K562 (cell line): ENCODE data around the gene SUDS3.

Source experiments
- BRCA1 ChIP-seq, 2 experiments: fragments of 450-650 bp in 1 of 2; sonication (generic) in 1 of 2; formaldehyde crosslinking in 1 of 2; IDR thresholded peaks; 2 replicates each; pipeline versions ENCODE4 v1.5.0 to v1.6.1; 2017 to 2020; ENCODE audit warnings: mild to moderate bottlenecking in 1 of 2, missing genetic modification reagents in 1 of 2
- CBX5 ChIP-seq: IDR thresholded peaks from 2 replicates; pipeline ENCODE4 v1.6.1; 2014; ENCODE audit warnings: low read depth, borderline replicate concordance
- CC2D1A ChIP-seq: fragments of 450-650 bp; IDR thresholded peaks from 2 replicates; pipeline ENCODE4 v1.6.1; 2017; ENCODE audit warnings: mild to moderate bottlenecking
- CHD1 ChIP-seq: fragments of 200-600 bp; sonication (generic); IDR thresholded peaks from one replicate; pipeline ENCODE4 v1.6.1; 2012; ENCODE audit warnings: mild to moderate bottlenecking, moderate library complexity, low read length, inconsistent platforms
- CREB1 ChIP-seq, 2 experiments: sonication (generic) in 1 of 2; formaldehyde crosslinking in 1 of 2; IDR thresholded peaks; 2 replicates each; pipeline versions ENCODE4 v1.6.1 to v1.8.0; 2012 to 2022; ENCODE audit warnings: inconsistent platforms in 1 of 2, mild to moderate bottlenecking in 1 of 2, missing genetic modification reagents in 1 of 2, moderate library complexity in 1 of 2
- JUNB ChIP-seq: fragments of 450-650 bp; formaldehyde crosslinking; conservative IDR thresholded peaks from 2 replicates; pipeline ENCODE4 v1.4.0; 2020; ENCODE audit warnings: mild to moderate bottlenecking
- SIN3A ChIP-seq, 2 experiments: fragments of 150-350 bp in 1 of 2; IDR thresholded peaks; 2 replicates each; pipeline ENCODE4 v1.6.1; 2011 to 2016; ENCODE audit warnings: borderline replicate concordance in 2 of 2, low read depth in 2 of 2, low read length in 2 of 2, mild to moderate bottlenecking in 2 of 2, moderate library complexity in 2 of 2; ENCODE audit not compliant: control insufficient read depth in 1 of 2
- SMARCA5 ChIP-seq: fragments of 450-650 bp; IDR thresholded peaks from 2 replicates; pipeline ENCODE4 v1.6.1; 2016
- SP1 ChIP-seq: sonication (generic); formaldehyde crosslinking; IDR thresholded peaks from 2 replicates; pipeline ENCODE4 v1.8.1; 2022; ENCODE audit warnings: mild to moderate bottlenecking, missing genetic modification reagents
- TARDBP ChIP-seq: fragments of 450-650 bp; IDR thresholded peaks from 2 replicates; pipeline ENCODE4 v1.6.1; 2016
- TCF7L2 ChIP-seq: fragments of 150-350 bp; IDR thresholded peaks from 2 replicates; pipeline ENCODE4 v1.6.1; 2016; ENCODE audit warnings: low read depth, mild to moderate bottlenecking, low read length, moderate library complexity
- ZNF274 ChIP-seq: IDR thresholded peaks from 2 replicates; pipeline ENCODE4 v1.6.1; 2011; ENCODE audit warnings: low read depth, mild to moderate bottlenecking, low read length, moderate library complexity, borderline replicate concordance
- TF ChIP-seq, protein P1 (sequence below), 2 experiments: IDR thresholded peaks in 1 of 2; conservative IDR thresholded peaks in 1 of 2; 2 replicates each; pipeline ENCODE4 v1.6.1; 2016; ENCODE audit warnings: low read depth in 2 of 2, mild to moderate bottlenecking in 1 of 2, missing compliant biosample characterization in 1 of 2, missing genetic modification characterization in 1 of 2, moderate library complexity in 1 of 2
- TF ChIP-seq, protein P2 (sequence below), 3 experiments: IDR thresholded peaks in 2 of 3; conservative IDR thresholded peaks in 1 of 3; 2 replicates each; pipeline ENCODE4 v1.5.1; 2011 to 2012; ENCODE audit warnings: low read length in 3 of 3, mild to moderate bottlenecking in 3 of 3, control low read depth in 2 of 3, improper control_type of control experiment in 1 of 3, inconsistent platforms in 1 of 3, low read depth in 1 of 3, mixed read lengths in 1 of 3, moderate library complexity in 1 of 3; ENCODE audit not compliant: insufficient read depth in 2 of 3

DNA sequence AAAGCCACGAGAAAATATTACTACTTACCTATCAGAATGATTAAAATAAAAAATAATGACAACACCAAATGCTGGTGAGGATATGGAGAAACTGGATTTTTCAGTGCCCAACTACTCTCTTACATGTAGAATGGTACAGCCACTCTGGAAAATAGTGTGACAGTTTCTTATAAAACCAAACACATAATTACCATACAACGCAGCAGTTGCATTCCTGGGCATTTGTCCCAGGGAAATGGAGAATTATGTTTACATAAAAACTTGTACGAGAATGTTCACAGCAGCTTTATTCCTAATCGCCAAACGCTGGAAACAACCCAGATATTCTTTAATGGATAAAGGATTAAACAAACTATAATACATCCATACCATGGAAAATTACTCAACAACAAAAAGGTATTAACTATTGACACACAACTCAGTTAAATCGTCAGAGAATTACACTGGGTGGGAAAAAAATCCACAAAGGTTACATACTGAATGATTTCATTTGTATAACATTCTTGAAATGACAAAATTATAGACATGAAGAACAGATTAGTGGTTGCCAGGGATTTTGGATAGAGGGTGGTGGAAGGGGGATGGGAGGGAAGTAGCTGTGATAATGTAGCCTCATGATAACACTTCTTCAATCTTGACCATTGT is 39.0 kb upstream of the SUDS3 start:
- TF ChIP-seq ZNF274 (no peak), BRCA1 (IDR thresholded peaks at IDR 0.05) (no peak), BRCA1 (CRISPR knock-in tag; IDR thresholded peaks at IDR 0.05) (no peak), TARDBP (no peak), SMARCA5 (no peak), TCF7L2 (no peak), CBX5 (no peak), CC2D1A (no peak), CHD1 (no peak), SIN3A (IDR thresholded peaks at IDR 0.05; ENCODE audit: borderline replicate concordance in 2 of 2, control insufficient read depth in 1 of 2, low read depth in 2 of 2, low read length in 2 of 2) (no peak), JUNB (CRISPR knock-in tag) (no peak), SP1 (CRISPR knock-in tag) (no peak), CREB1 (IDR thresholded peaks at IDR 0.05) (no peak), CREB1 (CRISPR knock-in tag; IDR thresholded peaks at IDR 0.05) (no peak)
- TF ChIP-seq, protein P1, sequence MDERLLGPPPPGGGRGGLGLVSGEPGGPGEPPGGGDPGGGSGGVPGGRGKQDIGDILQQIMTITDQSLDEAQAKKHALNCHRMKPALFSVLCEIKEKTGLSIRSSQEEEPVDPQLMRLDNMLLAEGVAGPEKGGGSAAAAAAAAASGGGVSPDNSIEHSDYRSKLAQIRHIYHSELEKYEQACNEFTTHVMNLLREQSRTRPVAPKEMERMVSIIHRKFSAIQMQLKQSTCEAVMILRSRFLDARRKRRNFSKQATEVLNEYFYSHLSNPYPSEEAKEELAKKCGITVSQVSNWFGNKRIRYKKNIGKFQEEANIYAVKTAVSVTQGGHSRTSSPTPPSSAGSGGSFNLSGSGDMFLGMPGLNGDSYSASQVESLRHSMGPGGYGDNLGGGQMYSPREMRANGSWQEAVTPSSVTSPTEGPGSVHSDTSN (CRISPR knock-in tag; IDR thresholded peaks at IDR 0.05; ENCODE audit: low read depth): no peak
- TF ChIP-seq, protein P1 (tag; conservative IDR thresholded peaks at IDR 0.05; ENCODE audit: low read depth): no peak
- TF ChIP-seq, protein P2, sequence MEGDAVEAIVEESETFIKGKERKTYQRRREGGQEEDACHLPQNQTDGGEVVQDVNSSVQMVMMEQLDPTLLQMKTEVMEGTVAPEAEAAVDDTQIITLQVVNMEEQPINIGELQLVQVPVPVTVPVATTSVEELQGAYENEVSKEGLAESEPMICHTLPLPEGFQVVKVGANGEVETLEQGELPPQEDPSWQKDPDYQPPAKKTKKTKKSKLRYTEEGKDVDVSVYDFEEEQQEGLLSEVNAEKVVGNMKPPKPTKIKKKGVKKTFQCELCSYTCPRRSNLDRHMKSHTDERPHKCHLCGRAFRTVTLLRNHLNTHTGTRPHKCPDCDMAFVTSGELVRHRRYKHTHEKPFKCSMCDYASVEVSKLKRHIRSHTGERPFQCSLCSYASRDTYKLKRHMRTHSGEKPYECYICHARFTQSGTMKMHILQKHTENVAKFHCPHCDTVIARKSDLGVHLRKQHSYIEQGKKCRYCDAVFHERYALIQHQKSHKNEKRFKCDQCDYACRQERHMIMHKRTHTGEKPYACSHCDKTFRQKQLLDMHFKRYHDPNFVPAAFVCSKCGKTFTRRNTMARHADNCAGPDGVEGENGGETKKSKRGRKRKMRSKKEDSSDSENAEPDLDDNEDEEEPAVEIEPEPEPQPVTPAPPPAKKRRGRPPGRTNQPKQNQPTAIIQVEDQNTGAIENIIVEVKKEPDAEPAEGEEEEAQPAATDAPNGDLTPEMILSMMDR (IDR thresholded peaks at IDR 0.05 in 2 of 3, conservative IDR thresholded peaks at IDR 0.05 in 1 of 3; ENCODE audit: insufficient read depth in 2 of 3, low read depth in 1 of 3, low read length in 3 of 3): no peak
